Measurements from ENCODE around the gene LRRC31. TPM values are rescaled to one million over a fixed set of nuclear protein-coding genes. Genes with fewer than 3 reads are reported as not detected.

Gene LRRC31
- total and polyA plus RNA-seq, 2 experiments from 2014 or later = not detected

GRCh38 chr3:169880576-169881250 is 11.0 kb upstream of the LRRC31 start:
- Mint-ChIP-seq H3K4me3 (no peak overlapping the region), H3K36me3 (ENCODE audit: low read depth) (no peaks in the 10 kb centered on the region), H3K9me3 (no peaks in the 10 kb centered on the region), H3K4me1 (peaks cover 6% of the 10 kb centered on the region), H3K27me3 (ENCODE audit: insufficient read depth, low read depth, poor library complexity) (peaks cover 2% of the 10 kb centered on the region), H3K27ac (no peak overlapping the region)
- H3K79me2 ChIP-seq (replicated peaks; ENCODE audit: insufficient read depth) = no peaks in the 10 kb centered on the region
- no peak overlapping the region for H3K4me3 ChIP-seq
- H3K27me3 ChIP-seq (ENCODE audit: insufficient read depth) = no peaks in the 10 kb centered on the region
- DNase-seq (ENCODE audit: low spot score) (no peak), ATAC-seq (no peak)
- no peaks in the 10 kb centered on the region for H3K9me2 ChIP-seq (ENCODE audit: insufficient read depth)
- H3F3A ChIP-seq (replicated peaks; ENCODE audit: low read depth) = no peaks in the 10 kb centered on the region
- no peaks in the 10 kb centered on the region for H4K20me1 ChIP-seq (replicated peaks; ENCODE audit: insufficient read depth)
- no peak overlapping the region for H3K27ac ChIP-seq (ENCODE audit: low read depth)
- no peaks in the 10 kb centered on the region for H3K36me3 ChIP-seq (ENCODE audit: insufficient read depth)
- no peak overlapping the region for H2AFZ ChIP-seq
- peaks cover 7% of the 10 kb centered on the region for H3K4me1 ChIP-seq (ENCODE audit: insufficient read depth)
- H3K4me2 ChIP-seq = no peak overlapping the region
- no peak for TF ChIP-seq JUNB (IDR thresholded peaks at IDR 0.05; ENCODE audit: unreplicated experiment)
- TF ChIP-seq CREB1 (CRISPR knock-in tag; IDR thresholded peaks at IDR 0.05; ENCODE audit: low read depth) = no peak
- TF ChIP-seq EZH2 (IDR thresholded peaks at IDR 0.05; ENCODE audit: low read depth, unreplicated experiment) = no peak
- TF ChIP-seq, protein P1, sequence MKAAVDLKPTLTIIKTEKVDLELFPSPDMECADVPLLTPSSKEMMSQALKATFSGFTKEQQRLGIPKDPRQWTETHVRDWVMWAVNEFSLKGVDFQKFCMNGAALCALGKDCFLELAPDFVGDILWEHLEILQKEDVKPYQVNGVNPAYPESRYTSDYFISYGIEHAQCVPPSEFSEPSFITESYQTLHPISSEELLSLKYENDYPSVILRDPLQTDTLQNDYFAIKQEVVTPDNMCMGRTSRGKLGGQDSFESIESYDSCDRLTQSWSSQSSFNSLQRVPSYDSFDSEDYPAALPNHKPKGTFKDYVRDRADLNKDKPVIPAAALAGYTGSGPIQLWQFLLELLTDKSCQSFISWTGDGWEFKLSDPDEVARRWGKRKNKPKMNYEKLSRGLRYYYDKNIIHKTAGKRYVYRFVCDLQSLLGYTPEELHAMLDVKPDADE (IDR thresholded peaks at IDR 0.05) = no peak
- no peak for TF ChIP-seq POLR2AphosphoS5 (IDR thresholded peaks at IDR 0.05; ENCODE audit: low read depth)
- no peak for TF ChIP-seq STAT1 (IDR thresholded peaks at IDR 0.05; ENCODE audit: unreplicated experiment)
- TF ChIP-seq ZNF331 (CRISPR knock-in tag; IDR thresholded peaks at IDR 0.05; ENCODE audit: low read depth) = no peak
- no peak for TF ChIP-seq NANOG (IDR thresholded peaks at IDR 0.05; ENCODE audit: borderline replicate concordance)
- TF ChIP-seq, protein P2, sequence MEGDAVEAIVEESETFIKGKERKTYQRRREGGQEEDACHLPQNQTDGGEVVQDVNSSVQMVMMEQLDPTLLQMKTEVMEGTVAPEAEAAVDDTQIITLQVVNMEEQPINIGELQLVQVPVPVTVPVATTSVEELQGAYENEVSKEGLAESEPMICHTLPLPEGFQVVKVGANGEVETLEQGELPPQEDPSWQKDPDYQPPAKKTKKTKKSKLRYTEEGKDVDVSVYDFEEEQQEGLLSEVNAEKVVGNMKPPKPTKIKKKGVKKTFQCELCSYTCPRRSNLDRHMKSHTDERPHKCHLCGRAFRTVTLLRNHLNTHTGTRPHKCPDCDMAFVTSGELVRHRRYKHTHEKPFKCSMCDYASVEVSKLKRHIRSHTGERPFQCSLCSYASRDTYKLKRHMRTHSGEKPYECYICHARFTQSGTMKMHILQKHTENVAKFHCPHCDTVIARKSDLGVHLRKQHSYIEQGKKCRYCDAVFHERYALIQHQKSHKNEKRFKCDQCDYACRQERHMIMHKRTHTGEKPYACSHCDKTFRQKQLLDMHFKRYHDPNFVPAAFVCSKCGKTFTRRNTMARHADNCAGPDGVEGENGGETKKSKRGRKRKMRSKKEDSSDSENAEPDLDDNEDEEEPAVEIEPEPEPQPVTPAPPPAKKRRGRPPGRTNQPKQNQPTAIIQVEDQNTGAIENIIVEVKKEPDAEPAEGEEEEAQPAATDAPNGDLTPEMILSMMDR (conservative IDR thresholded peaks at IDR 0.05; ENCODE audit: low read depth in 2 of 2) = no peak
- no peak for TF ChIP-seq ZNF114 (CRISPR knock-in tag; IDR thresholded peaks at IDR 0.05)
- no peak for TF ChIP-seq EZH2phosphoT487 (IDR thresholded peaks at IDR 0.05; ENCODE audit: unreplicated experiment)
- TF ChIP-seq, protein P3, sequence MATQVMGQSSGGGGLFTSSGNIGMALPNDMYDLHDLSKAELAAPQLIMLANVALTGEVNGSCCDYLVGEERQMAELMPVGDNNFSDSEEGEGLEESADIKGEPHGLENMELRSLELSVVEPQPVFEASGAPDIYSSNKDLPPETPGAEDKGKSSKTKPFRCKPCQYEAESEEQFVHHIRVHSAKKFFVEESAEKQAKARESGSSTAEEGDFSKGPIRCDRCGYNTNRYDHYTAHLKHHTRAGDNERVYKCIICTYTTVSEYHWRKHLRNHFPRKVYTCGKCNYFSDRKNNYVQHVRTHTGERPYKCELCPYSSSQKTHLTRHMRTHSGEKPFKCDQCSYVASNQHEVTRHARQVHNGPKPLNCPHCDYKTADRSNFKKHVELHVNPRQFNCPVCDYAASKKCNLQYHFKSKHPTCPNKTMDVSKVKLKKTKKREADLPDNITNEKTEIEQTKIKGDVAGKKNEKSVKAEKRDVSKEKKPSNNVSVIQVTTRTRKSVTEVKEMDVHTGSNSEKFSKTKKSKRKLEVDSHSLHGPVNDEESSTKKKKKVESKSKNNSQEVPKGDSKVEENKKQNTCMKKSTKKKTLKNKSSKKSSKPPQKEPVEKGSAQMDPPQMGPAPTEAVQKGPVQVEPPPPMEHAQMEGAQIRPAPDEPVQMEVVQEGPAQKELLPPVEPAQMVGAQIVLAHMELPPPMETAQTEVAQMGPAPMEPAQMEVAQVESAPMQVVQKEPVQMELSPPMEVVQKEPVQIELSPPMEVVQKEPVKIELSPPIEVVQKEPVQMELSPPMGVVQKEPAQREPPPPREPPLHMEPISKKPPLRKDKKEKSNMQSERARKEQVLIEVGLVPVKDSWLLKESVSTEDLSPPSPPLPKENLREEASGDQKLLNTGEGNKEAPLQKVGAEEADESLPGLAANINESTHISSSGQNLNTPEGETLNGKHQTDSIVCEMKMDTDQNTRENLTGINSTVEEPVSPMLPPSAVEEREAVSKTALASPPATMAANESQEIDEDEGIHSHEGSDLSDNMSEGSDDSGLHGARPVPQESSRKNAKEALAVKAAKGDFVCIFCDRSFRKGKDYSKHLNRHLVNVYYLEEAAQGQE (IDR thresholded peaks at IDR 0.05; ENCODE audit: unreplicated experiment) = no peak
- TF ChIP-seq ZNF462 (CRISPR knock-in tag; IDR thresholded peaks at IDR 0.05) = no peak
